Hepatocyte (in vitro differentiated cells): ENCODE measurements around the gene BCL2. TPM values are rescaled to one million over a fixed set of nuclear protein-coding genes. Genes with fewer than 3 reads are reported as not detected.

Experiments
- DNase-seq: peaks from one replicate; pipeline ENCODE4 v3.0.0-alpha.2; 2016; ENCODE audit warnings: low spot score
- H2AFZ ChIP-seq: fragments of 200-600 bp; sonication (generic); 2 replicates; pipeline ENCODE4 v1.6.0; 2016; ENCODE audit warnings: antibody characterized with exemption, mild to moderate bottlenecking
- H3K27ac ChIP-seq: fragments of 200-600 bp; sonication (generic); 2 replicates; pipeline ENCODE4 v1.5.1; 2016; ENCODE audit warnings: mild to moderate bottlenecking
- H3K27me3 ChIP-seq: fragments of 200-600 bp; sonication (generic); 2 replicates; pipeline ENCODE4 v1.6.1; 2016
- H3K36me3 ChIP-seq: fragments of 200-600 bp; sonication (generic); replicated peaks from 2 replicates; pipeline ENCODE4 v1.5.1; 2016; ENCODE audit warnings: low read depth; ENCODE audit not compliant: insufficient read depth
- H3K4me1 ChIP-seq: fragments of 200-600 bp; sonication (generic); 2 replicates; pipeline ENCODE4 v1.5.1; 2016; ENCODE audit warnings: mild to moderate bottlenecking, moderate library complexity; ENCODE audit not compliant: insufficient read depth
- H3K4me2 ChIP-seq: fragments of 200-600 bp; sonication (generic); 2 replicates; pipeline ENCODE4 v1.6.0; 2016
- H3K4me3 ChIP-seq: fragments of 200-600 bp; sonication (generic); 2 replicates; pipeline ENCODE4 v1.5.1; 2016; ENCODE audit warnings: mild to moderate bottlenecking
- H3K79me2 ChIP-seq: fragments of 200-600 bp; sonication (generic); 2 replicates; pipeline ENCODE4 v1.6.0; 2017; ENCODE audit warnings: mild to moderate bottlenecking
- H3K9me2 ChIP-seq: fragments of 200-600 bp; sonication (generic); replicated peaks from 2 replicates; pipeline ENCODE4 v1.6.0; 2017; ENCODE audit warnings: mild to moderate bottlenecking; ENCODE audit not compliant: insufficient read depth
- H3K9me3 ChIP-seq: fragments of 200-600 bp; sonication (generic); 2 replicates; pipeline ENCODE4 v1.5.1; 2016; ENCODE audit warnings: low read depth, mild to moderate bottlenecking
- H4K20me1 ChIP-seq: fragments of 200-600 bp; sonication (generic); 2 replicates; pipeline ENCODE4 v1.6.0; 2016; ENCODE audit warnings: mild to moderate bottlenecking; ENCODE audit not compliant: insufficient read depth, poor library complexity, severe bottlenecking
- CTCF ChIP-seq: fragments of 200-600 bp; sonication (generic); IDR thresholded peaks from 2 replicates; pipeline ENCODE4 v1.5.1; 2016; ENCODE audit warnings: antibody characterized with exemption, mild to moderate bottlenecking; ENCODE audit not compliant: poor library complexity
- EZH2 ChIP-seq: fragments of 200-600 bp; sonication (generic); IDR thresholded peaks from 2 replicates; pipeline ENCODE4 v1.6.1; 2016; ENCODE audit warnings: antibody characterized with exemption, mild to moderate bottlenecking, borderline replicate concordance
- EZH2phosphoT487 ChIP-seq: fragments of 200-600 bp; sonication (generic); IDR thresholded peaks from one replicate; pipeline ENCODE4 v1.6.1; 2018; ENCODE audit warnings: antibody characterized with exemption, mild to moderate bottlenecking, low read depth, moderate library complexity; ENCODE audit not compliant: unreplicated experiment, severe bottlenecking
- WGBS: methylation state at CpG from one replicate; pipeline ENCODE4 v1.1.6; 2016; ENCODE audit warnings: low lambda C conversion rate; ENCODE audit errors: missing lambda C conversion rate; 5-methylcytosine and 5-hydroxymethylcytosine counted together
- polyA plus RNA-seq: library from polyadenylated mRNA; unstranded; fragments of >200 nt; fragmentation: Nextera tagmentation; extraction: Ambion mirVana; gene quantifications from 2 replicates; pipeline ENCODE4 v1.2.1, GENCODE V29; 2016
- total RNA-seq: library from RNA; depleted of rRNA; stranded (reverse); fragments of >200 nt; gene quantifications from 2 replicates; pipeline ENCODE4 v1.2.3, GENCODE V29; 2014

Gene BCL2
- total and polyA plus RNA-seq, 2 experiments from 2014 or later = 1.0 to 11.4 TPM

GRCh38 chr18:63299837-63300745 is 19.5 kb downstream of the BCL2 start:
- Histone ChIP-seq H3K79me2 (no peaks in the 10 kb centered on the region), H3K9me2 (no peaks in the 10 kb centered on the region), H3K27ac (no peak overlapping the region), H3K27me3 (peaks cover 4% of the 10 kb centered on the region), H2AFZ (no peak overlapping the region), H3K9me3 (no peaks in the 10 kb centered on the region), H3K36me3 (no peaks in the 10 kb centered on the region), H3K4me2 (no peak overlapping the region), H3K4me3 (no peak overlapping the region), H3K4me1 (no peaks in the 10 kb centered on the region), H4K20me1 (no peaks in the 10 kb centered on the region)
- WGBS = 75% methylated on average over 5 of the region's 5 CpGs
- no peak for DNase-seq
- TF ChIP-seq EZH2phosphoT487 (no peak), EZH2 (no peak), CTCF (no peak)

- Histone ChIP-seq H3K79me2 (no peaks in the 10 kb centered on the region), H2AFZ (no peak overlapping the region), H3K9me3 (no peaks in the 10 kb centered on the region), H3K36me3 (no peaks in the 10 kb centered on the region), H3K27ac (no peak overlapping the region), H3K4me1 (no peaks in the 10 kb centered on the region), H4K20me1 (no peaks in the 10 kb centered on the region), H3K4me3 (no peak overlapping the region), H3K27me3 (no peaks in the 10 kb centered on the region), H3K9me2 (no peaks in the 10 kb centered on the region), H3K4me2 (no peak overlapping the region)
- TF ChIP-seq EZH2 = no peak
- no peak for TF ChIP-seq CTCF
- TF ChIP-seq EZH2phosphoT487 = no peak
- DNase-seq = no peak
- 73% methylated on average over 9 of the region's 9 CpGs for WGBS
Measured at GRCh38 chr18:63298400-63299365, 20.9 kb downstream of the BCL2 start.

GRCh38 chr18:63297687-63298399 is 21.7 kb downstream of the BCL2 start:
- no peaks in the 10 kb centered on the region for H3K4me1 ChIP-seq
- H3K9me2 ChIP-seq = no peaks in the 10 kb centered on the region
- no peak overlapping the region for H2AFZ ChIP-seq
- no peaks in the 10 kb centered on the region for H3K27me3 ChIP-seq
- H3K4me3 ChIP-seq = no peak overlapping the region
- no peaks in the 10 kb centered on the region for H3K9me3 ChIP-seq
- no peak for DNase-seq
- no peak overlapping the region for H3K27ac ChIP-seq
- TF ChIP-seq EZH2phosphoT487 (no peak), CTCF (no peak), EZH2 (no peak)
- no peaks in the 10 kb centered on the region for H3K36me3 ChIP-seq
- no peak overlapping the region for H3K4me2 ChIP-seq
- 79% methylated on average over 16 of the region's 16 CpGs for WGBS
- no peaks in the 10 kb centered on the region for H4K20me1 ChIP-seq
- no peaks in the 10 kb centered on the region for H3K79me2 ChIP-seq
